ENCODE data around the gene AGBL1. TPM values are rescaled to one million over a fixed set of nuclear protein-coding genes. Genes with fewer than 3 reads are reported as not detected.
"Not testable (repeated sequence)": the region's sequence is repeated elsewhere in the genome, so short reads cannot be mapped to it uniquely, and the experiment has no call there.

Gene AGBL1
- total RNA-seq, 1 experiment from 2014 or later = not detected

DNA sequence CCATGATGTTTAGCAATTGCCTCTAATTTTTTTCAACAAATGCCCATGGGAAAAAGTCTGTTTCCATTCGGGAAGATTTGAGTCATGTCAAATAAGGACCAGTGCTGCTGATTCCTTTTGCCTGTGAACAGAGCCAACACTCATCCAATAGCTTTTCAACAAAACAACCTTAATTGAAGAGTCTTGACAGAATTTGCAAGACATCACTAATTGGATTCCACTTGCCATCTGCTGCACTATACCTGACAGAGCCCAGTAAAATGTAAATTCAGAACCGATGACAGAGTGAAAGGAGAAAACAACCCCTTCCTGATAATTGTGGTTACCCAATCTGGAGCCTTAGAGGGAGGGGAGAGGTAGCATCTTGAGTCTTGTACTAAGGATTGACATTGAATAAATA lies 426.7 kb downstream of the AGBL1 start:
- Histone ChIP-seq H3K27me3 (ENCODE audit: low read length) (no peaks in the 10 kb centered on the region), H3K9me2 (replicated peaks; ENCODE audit: insufficient read depth, low read length) (no peaks in the 10 kb centered on the region), H3K9me3 (ENCODE audit: low read length) (peaks cover 7% of the 10 kb centered on the region; the same call in 1 of the 2 replicates), H3K79me2 (ENCODE audit: low read length) (no peaks in the 10 kb centered on the region), H3K4me2 (ENCODE audit: low read depth, low read length, poor library complexity, severe bottlenecking) (no peak overlapping the region), H2AFZ (ENCODE audit: low read length) (no peak overlapping the region), H3K4me3 (ENCODE audit: low read length) (no peak overlapping the region), H3K4me1 (ENCODE audit: low read length) (no peaks in the 10 kb centered on the region), H3K27ac (ENCODE audit: low read length) (no peak overlapping the region), H3K36me3 (ENCODE audit: insufficient read depth, low read length) (no peaks in the 10 kb centered on the region), H3K9ac (ENCODE audit: low read length) (no peak overlapping the region), H4K20me1 (ENCODE audit: insufficient read depth, low read depth, low read length) (no peaks in the 10 kb centered on the region)
- DNase-seq = no peak

GRCh38 chr15:86515625-86516024 lies 436.0 kb downstream of the AGBL1 start:
- Histone ChIP-seq H3K4me1 (ENCODE audit: low read length) (no peaks in the 10 kb centered on the region), H3K4me2 (ENCODE audit: low read depth, low read length, poor library complexity, severe bottlenecking) (no peak overlapping the region), H3K27ac (ENCODE audit: low read length) (no peak overlapping the region), H3K36me3 (ENCODE audit: insufficient read depth, low read length) (no peaks in the 10 kb centered on the region), H3K4me3 (ENCODE audit: low read length) (no peak overlapping the region), H2AFZ (ENCODE audit: low read length) (no peak overlapping the region), H3K9ac (ENCODE audit: low read length) (no peak overlapping the region), H3K79me2 (ENCODE audit: low read length) (no peaks in the 10 kb centered on the region), H4K20me1 (ENCODE audit: insufficient read depth, low read depth, low read length) (no peaks in the 10 kb centered on the region), H3K9me2 (replicated peaks; ENCODE audit: insufficient read depth, low read length) (no peaks in the 10 kb centered on the region), H3K27me3 (ENCODE audit: low read length) (no peaks in the 10 kb centered on the region), H3K9me3 (ENCODE audit: low read length) (peaks cover 3% of the 10 kb centered on the region)
- no peak for DNase-seq

GRCh38 chr15:86522721-86523120 lies 443.1 kb downstream of the AGBL1 start:
- H3K27ac ChIP-seq (ENCODE audit: low read length) = no peak overlapping the region
- no peak overlapping the region for H3K4me3 ChIP-seq (ENCODE audit: low read length)
- no peak overlapping the region for H3K9ac ChIP-seq (ENCODE audit: low read length)
- no peaks in the 10 kb centered on the region for H3K79me2 ChIP-seq (ENCODE audit: low read length)
- no peak for DNase-seq
- H2AFZ ChIP-seq (ENCODE audit: low read length) = no peak overlapping the region
- H3K9me3 ChIP-seq (ENCODE audit: low read length) = peaks cover 10% of the 10 kb centered on the region
- no peak overlapping the region for H3K4me2 ChIP-seq (ENCODE audit: low read depth, low read length, poor library complexity, severe bottlenecking)
- no peaks in the 10 kb centered on the region for H4K20me1 ChIP-seq (ENCODE audit: insufficient read depth, low read depth, low read length)
- H3K9me2 ChIP-seq (replicated peaks; ENCODE audit: insufficient read depth, low read length) = no peaks in the 10 kb centered on the region
- no peaks in the 10 kb centered on the region for H3K27me3 ChIP-seq (ENCODE audit: low read length)
- no peaks in the 10 kb centered on the region for H3K4me1 ChIP-seq (ENCODE audit: low read length)
- H3K36me3 ChIP-seq (ENCODE audit: insufficient read depth, low read length) = no peaks in the 10 kb centered on the region

GRCh38 chr15:86526938-86527690 lies 447.4 kb downstream of the AGBL1 start:
- Histone ChIP-seq H3K9me3 (ENCODE audit: low read length) (peaks cover 10% of the 10 kb centered on the region), H3K4me2 (ENCODE audit: low read depth, low read length, poor library complexity, severe bottlenecking) (no peak overlapping the region), H3K4me3 (ENCODE audit: low read length) (no peak overlapping the region), H4K20me1 (ENCODE audit: insufficient read depth, low read depth, low read length) (no peaks in the 10 kb centered on the region), H3K27ac (ENCODE audit: low read length) (no peak overlapping the region), H2AFZ (ENCODE audit: low read length) (no peak overlapping the region), H3K9ac (ENCODE audit: low read length) (no peak overlapping the region), H3K9me2 (replicated peaks; ENCODE audit: insufficient read depth, low read length) (no peaks in the 10 kb centered on the region), H3K4me1 (ENCODE audit: low read length) (no peaks in the 10 kb centered on the region), H3K36me3 (ENCODE audit: insufficient read depth, low read length) (no peaks in the 10 kb centered on the region), H3K79me2 (ENCODE audit: low read length) (no peaks in the 10 kb centered on the region), H3K27me3 (ENCODE audit: low read length) (no peaks in the 10 kb centered on the region)
- DNase-seq = no peak

DNA sequence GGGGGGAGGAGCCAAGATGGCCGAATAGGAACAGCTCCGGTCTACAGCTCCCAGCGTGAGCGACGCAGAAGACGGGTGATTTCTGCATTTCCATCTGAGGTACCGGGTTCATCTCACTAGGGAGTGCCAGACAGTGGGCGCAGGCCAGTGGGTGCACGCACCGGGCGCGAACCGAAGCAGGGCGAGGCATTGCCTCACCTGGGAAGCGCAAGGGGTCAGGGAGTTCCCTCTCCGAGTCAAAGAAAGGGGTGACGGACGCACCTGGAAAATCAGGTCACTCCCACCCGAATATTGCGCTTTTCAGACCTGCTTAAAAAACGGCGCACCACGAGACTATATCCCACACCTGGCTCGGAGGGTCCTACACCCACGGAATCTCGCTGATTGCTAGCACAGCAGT lies 448.4 kb downstream of the AGBL1 start:
- not testable (repeated sequence) for H3K36me3 ChIP-seq (ENCODE audit: insufficient read depth, low read length); H3K4me1 ChIP-seq (ENCODE audit: low read length); H3K9me3 ChIP-seq (ENCODE audit: low read length); H3K79me2 ChIP-seq (ENCODE audit: low read length); H3K9me2 ChIP-seq (replicated peaks; ENCODE audit: insufficient read depth, low read length); H3K27ac ChIP-seq (ENCODE audit: low read length); H3K4me3 ChIP-seq (ENCODE audit: low read length); DNase-seq; H4K20me1 ChIP-seq (ENCODE audit: insufficient read depth, low read depth, low read length); H3K4me2 ChIP-seq (ENCODE audit: low read depth, low read length, poor library complexity, severe bottlenecking); H3K9ac ChIP-seq (ENCODE audit: low read length); H2AFZ ChIP-seq (ENCODE audit: low read length); H3K27me3 ChIP-seq (ENCODE audit: low read length)

GRCh38 chr15:86538141-86538540 lies 458.5 kb downstream of the AGBL1 start:
- Histone ChIP-seq H3K9ac (ENCODE audit: low read length) (no peak overlapping the region), H4K20me1 (ENCODE audit: insufficient read depth, low read depth, low read length) (no peaks in the 10 kb centered on the region), H3K36me3 (ENCODE audit: insufficient read depth, low read length) (no peaks in the 10 kb centered on the region), H3K4me2 (ENCODE audit: low read depth, low read length, poor library complexity, severe bottlenecking) (no peak overlapping the region), H2AFZ (ENCODE audit: low read length) (no peak overlapping the region), H3K9me2 (replicated peaks; ENCODE audit: insufficient read depth, low read length) (no peaks in the 10 kb centered on the region), H3K79me2 (ENCODE audit: low read length) (no peaks in the 10 kb centered on the region), H3K27ac (ENCODE audit: low read length) (no peak overlapping the region), H3K4me1 (ENCODE audit: low read length) (no peaks in the 10 kb centered on the region), H3K4me3 (ENCODE audit: low read length) (no peak overlapping the region), H3K27me3 (ENCODE audit: low read length) (no peaks in the 10 kb centered on the region), H3K9me3 (ENCODE audit: low read length) (peaks cover 6% of the 10 kb centered on the region; the same call in 1 of the 2 replicates)
- no peak for DNase-seq

GRCh38 chr15:86540840-86541467 lies 461.3 kb downstream of the AGBL1 start:
- Histone ChIP-seq H3K9me2 (replicated peaks; ENCODE audit: insufficient read depth, low read length) (no peaks in the 10 kb centered on the region), H3K36me3 (ENCODE audit: insufficient read depth, low read length) (no peaks in the 10 kb centered on the region), H3K9ac (ENCODE audit: low read length) (no peak overlapping the region), H3K9me3 (ENCODE audit: low read length) (peaks cover 17% of the 10 kb centered on the region; the same call in 1 of the 2 replicates), H3K4me1 (ENCODE audit: low read length) (no peaks in the 10 kb centered on the region), H3K27ac (ENCODE audit: low read length) (no peak overlapping the region), H3K79me2 (ENCODE audit: low read length) (no peaks in the 10 kb centered on the region), H2AFZ (ENCODE audit: low read length) (no peak overlapping the region), H3K27me3 (ENCODE audit: low read length) (no peaks in the 10 kb centered on the region), H3K4me2 (ENCODE audit: low read depth, low read length, poor library complexity, severe bottlenecking) (no peak overlapping the region), H3K4me3 (ENCODE audit: low read length) (no peak overlapping the region), H4K20me1 (ENCODE audit: insufficient read depth, low read depth, low read length) (no peaks in the 10 kb centered on the region)
- no peak for DNase-seq

DNA sequence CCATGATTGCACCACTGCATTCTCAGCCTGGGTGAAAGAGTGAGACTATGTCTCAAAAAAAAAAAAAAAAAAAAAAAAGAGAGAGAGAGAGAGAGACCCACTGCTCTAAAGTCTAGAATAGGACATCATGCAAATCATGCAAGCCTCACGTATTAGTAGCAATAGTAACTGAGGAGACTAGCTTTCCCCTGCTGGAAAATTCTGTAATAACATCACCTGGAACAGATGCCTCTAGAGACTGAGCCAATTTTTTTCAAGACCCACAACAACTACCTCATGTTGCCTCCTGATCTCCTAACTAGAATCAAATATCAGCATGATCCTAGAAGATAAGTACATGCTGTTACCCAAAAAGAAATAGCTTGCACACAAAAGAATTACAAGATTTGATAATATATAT lies 461.9 kb downstream of the AGBL1 start:
- DNase-seq = no peak
- Histone ChIP-seq H2AFZ (ENCODE audit: low read length) (no peak overlapping the region), H3K79me2 (ENCODE audit: low read length) (no peaks in the 10 kb centered on the region), H3K27ac (ENCODE audit: low read length) (no peak overlapping the region), H4K20me1 (ENCODE audit: insufficient read depth, low read depth, low read length) (no peaks in the 10 kb centered on the region), H3K9me2 (replicated peaks; ENCODE audit: insufficient read depth, low read length) (no peaks in the 10 kb centered on the region), H3K4me3 (ENCODE audit: low read length) (no peak overlapping the region), H3K27me3 (ENCODE audit: low read length) (no peaks in the 10 kb centered on the region), H3K9ac (ENCODE audit: low read length) (no peak overlapping the region), H3K9me3 (ENCODE audit: low read length) (peaks cover 17% of the 10 kb centered on the region; the same call in 1 of the 2 replicates), H3K4me2 (ENCODE audit: low read depth, low read length, poor library complexity, severe bottlenecking) (no peak overlapping the region), H3K4me1 (ENCODE audit: low read length) (no peaks in the 10 kb centered on the region), H3K36me3 (ENCODE audit: insufficient read depth, low read length) (no peaks in the 10 kb centered on the region)
